GM19438 (cell line): Measurements from ENCODE around the gene PRSS1.

ENCODE experiments used
- ATAC-seq: cut with Tn5 transposase; IDR thresholded peaks from one replicate; pipeline ENCODE4 v1.9.1; 2021; ENCODE audit warnings: low read depth; ENCODE audit not compliant: unreplicated experiment

PRSS1 gene

DNA sequence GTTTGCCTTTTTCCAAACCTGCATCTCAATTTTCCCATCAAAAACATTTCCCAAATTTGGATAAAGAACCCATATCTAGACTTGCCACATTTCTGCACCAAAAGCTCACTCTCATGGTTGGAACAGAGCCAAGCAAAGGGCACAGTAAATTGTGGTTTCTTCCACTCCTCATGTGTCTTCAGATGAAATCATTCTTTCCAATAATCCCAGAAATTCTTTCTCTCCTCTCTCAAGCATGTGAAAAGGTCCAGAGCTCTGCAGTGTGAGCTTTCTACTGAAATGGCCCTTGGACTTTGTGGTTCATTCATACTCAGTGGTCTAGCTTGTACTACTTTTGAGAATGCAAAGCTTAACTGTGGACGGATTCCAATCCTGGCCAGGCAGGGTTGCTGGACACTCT lies 41.3 kb downstream of the PRSS1 start:
- no peak for ATAC-seq

DNA sequence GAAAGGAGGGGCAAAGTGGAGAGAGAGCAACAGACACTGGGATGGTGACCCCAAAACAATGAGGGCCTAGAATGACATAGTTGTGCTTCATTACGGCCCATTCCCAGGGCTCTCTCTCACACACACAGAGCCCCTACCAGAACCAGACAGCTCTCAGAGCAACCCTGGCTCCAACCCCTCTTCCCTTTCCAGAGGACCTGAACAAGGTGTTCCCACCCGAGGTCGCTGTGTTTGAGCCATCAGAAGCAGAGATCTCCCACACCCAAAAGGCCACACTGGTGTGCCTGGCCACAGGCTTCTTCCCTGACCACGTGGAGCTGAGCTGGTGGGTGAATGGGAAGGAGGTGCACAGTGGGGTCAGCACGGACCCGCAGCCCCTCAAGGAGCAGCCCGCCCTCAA lies 42.2 kb downstream of the PRSS1 start:
- ATAC-seq, result no peak

DNA sequence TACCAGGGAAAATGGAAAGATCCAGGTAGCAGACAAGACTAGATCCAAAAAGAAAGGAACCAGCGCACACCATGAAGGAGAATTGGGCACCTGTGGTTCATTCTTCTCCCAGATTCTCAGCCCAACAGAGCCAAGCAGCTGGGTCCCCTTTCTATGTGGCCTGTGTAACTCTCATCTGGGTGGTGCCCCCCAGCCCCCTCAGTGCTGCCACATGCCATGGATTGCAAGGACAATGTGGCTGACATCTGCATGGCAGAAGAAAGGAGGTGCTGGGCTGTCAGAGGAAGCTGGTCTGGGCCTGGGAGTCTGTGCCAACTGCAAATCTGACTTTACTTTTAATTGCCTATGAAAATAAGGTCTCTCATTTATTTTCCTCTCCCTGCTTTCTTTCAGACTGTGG lies 42.9 kb downstream of the PRSS1 start:
- ATAC-seq, result no peak

DNA sequence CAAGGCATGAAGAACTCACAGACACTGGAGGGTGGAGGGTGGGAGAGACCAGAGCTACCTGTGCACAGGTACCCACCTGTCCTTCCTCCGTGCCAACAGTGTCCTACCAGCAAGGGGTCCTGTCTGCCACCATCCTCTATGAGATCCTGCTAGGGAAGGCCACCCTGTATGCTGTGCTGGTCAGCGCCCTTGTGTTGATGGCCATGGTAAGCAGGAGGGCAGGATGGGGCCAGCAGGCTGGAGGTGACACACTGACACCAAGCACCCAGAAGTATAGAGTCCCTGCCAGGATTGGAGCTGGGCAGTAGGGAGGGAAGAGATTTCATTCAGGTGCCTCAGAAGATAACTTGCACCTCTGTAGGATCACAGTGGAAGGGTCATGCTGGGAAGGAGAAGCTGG lies 43.3 kb downstream of the PRSS1 start:
- no peak for ATAC-seq

DNA sequence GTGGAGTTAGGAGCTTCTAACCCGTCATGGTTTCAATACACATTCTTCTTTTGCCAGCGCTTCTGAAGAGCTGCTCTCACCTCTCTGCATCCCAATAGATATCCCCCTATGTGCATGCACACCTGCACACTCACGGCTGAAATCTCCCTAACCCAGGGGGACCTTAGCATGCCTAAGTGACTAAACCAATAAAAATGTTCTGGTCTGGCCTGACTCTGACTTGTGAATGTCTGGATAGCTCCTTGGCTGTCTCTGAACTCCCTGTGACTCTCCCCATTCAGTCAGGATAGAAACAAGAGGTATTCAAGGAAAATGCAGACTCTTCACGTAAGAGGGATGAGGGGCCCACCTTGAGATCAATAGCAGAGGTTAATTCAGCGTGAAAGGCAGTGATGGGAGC lies 43.9 kb downstream of the PRSS1 start:
- no peak for ATAC-seq

DNA sequence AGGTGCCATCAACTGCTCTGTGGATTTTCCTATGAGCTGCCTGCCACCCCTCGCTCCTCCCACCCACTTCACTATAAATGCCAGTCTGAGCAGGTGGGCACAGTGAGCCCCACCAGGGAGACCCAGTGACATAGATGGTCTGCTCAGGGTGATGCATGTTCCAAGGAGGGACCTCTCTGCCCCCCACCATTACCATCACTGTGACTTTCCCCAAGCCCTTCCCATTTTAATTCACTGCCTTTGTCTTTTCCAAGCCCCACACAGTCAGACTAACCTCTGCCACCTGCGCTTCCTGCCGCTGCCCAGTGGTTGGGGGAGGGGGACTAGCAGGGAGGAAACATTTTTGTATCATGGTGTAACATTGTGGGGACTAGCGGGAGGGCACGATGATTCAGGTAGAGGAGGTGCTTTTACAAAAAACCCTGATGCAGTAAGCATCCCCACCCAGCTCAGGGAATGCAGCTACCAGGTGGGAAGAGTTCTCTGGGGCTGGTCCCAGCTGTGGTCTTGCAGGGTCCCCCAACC lies 46.1 kb downstream of the PRSS1 start:
- no peak for ATAC-seq

DNA sequence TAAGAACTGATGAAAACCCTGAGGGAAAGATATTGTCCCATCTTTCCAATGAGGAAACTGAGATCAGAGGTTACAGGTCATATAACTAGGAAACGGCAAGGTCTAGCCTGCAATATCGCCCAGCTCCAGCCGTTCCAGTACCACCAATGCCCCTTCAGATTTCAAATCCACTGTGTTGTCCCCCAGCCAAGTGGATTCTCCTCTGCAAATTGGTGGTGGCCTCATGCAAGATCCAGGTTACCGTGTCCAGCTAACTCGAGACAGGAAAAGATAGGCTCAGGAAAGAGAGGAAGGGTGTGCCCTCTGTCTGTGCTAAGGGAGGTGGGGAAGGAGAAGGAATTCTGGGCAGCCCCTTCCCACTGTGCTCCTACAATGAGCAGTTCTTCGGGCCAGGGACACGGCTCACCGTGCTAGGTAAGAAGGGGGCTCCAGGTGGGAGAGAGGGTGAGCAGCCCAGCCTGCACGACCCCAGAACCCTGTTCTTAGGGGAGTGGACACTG lies 46.8 kb downstream of the PRSS1 start:
- ATAC-seq, result no peak

DNA sequence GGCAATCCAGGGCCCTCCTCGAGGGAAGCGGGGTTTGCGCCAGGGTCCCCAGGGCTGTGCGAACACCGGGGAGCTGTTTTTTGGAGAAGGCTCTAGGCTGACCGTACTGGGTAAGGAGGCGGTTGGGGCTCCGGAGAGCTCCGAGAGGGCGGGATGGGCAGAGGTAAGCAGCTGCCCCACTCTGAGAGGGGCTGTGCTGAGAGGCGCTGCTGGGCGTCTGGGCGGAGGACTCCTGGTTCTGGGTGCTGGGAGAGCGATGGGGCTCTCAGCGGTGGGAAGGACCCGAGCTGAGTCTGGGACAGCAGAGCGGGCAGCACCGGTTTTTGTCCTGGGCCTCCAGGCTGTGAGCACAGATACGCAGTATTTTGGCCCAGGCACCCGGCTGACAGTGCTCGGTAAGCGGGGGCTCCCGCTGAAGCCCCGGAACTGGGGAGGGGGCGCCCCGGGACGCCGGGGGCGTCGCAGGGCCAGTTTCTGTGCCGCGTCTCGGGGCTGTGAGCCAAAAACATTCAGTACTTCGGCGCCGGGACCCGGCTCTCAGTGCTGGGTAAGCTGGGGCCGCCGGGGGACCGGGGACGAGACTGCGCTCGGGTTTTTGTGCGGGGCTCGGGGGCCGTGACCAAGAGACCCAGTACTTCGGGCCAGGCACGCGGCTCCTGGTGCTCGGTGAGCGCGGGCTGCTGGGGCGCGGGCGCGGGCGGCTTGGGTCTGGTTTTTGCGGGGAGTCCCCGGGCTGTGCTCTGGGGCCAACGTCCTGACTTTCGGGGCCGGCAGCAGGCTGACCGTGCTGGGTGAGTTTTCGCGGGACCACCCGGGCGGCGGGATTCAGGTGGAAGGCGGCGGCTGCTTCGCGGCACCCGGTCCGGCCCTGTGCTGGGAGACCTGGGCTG lies 47.5 kb downstream of the PRSS1 start:
- peak; percentile 49 for ATAC-seq

DNA sequence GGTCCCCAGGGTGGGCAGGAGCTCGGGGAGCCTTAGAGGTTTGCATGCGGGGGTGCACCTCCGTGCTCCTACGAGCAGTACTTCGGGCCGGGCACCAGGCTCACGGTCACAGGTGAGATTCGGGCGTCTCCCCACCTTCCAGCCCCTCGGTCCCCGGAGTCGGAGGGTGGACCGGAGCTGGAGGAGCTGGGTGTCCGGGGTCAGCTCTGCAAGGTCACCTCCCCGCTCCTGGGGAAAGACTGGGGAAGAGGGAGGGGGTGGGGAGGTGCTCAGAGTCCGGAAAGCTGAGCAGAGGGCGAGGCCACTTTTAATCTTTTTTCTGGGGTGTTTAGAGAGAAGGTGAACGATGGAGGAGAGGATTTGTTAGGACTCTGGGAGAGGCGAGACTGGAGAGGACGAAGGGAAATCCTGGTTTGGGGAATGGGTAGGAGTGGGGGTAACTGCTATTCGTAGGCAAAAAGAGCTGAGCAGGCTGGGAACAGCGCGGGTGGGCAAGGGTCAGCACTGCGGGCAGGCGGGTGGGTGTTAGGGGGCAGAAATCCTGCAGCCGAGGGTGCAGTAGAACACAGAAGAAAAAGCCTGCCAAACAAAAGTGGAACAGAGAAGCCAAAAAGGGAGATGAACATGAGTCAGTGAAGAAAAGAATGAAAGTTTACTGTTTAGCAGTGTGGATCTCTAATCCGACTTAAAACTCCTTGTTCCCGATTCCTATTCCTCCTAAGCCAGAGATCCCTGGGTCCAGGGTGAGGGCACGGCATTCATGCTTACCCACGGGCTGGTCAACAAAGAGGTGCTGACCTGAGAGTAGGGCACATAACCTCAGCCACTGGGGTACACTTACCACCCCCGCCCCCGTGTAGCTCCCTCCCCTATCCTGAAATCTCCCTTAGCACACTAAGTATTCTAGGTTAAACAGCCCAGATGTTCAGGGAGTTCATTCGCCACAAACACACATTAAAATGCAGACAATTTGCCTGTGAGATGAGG lies 48.4 kb downstream of the PRSS1 start:
- ATAC-seq, result peak; percentile 37

DNA sequence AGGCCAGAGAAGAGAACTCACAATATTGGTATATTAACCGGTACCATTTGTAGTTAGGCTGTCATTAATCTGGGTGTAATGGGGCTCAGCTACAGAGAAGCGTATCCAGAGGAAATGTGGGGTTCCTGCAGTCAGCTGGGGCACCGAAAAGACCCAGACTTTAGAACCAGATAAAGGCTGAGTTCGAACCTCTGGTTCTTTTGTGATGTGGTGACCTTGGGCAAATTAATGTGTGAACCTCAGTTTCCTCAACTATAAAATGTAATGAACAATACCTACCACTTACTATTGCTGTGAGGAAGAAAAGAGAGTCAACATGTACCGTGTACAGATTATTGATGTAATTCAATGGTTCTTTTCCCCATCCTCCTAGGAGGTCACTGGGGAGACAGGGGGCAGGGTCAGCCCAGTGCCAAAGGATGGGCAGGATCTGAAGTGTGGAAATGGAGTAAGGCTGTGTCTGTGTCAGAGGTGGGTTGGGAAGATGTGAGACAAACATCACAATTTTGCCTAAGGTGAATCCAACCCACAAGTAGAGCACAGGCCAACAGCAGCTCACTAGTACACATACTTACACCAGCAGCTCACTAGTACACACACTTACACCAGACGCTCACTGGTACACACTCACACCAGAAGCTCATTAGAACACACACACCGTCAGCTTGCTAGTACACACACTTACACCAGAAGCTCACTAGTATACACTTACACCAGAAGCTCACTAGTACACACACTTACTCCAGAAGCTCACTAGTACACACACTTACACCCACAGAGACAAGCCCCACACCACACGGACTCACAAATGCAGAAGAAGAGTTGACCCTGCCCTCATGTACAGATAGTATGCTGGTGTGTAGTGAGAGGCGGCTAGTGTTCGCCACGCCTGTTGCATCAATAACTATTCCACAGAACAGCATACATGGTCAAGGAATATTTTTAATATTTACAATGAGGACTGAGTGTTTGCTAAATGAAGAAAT lies 49.5 kb downstream of the PRSS1 start:
- ATAC-seq, result no peak

DNA sequence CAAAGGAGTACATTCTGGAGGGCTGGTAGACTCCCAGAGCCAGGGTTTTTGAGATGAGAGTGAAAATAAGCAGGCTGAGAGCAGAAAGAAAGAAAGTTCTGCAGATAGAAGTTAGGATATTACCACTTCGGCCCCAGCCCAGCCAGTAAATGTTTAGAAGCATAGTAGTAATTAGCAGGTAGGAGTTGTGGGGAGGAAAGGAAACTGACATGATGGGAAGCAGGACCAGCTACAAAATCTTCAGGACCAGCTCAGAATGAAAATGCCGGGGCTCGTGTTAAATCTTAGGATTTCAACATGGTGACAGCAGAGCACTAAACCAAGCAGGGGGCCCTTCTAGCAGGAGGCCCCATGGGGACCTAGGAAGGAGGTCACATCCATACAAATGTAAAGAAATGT lies 50.2 kb downstream of the PRSS1 start:
- ATAC-seq, result no peak

DNA sequence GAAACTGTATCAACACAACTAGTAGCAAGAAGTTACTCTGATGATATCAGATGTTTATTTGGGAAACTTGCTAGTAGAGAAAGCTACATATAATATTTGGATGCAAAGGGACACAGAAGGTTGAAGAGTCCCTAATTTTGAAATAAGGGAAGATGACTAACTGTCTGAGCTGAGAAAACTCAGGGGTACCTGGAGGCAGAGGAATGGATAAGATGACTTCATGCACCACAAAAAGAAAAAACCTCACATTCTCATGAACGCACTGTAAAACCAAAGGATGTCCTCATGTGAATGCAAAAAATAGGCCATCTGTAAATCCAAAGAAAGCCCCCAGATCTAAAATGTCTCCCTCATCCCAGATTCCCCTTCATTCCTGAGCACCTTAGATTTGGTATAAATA lies 50.8 kb downstream of the PRSS1 start:
- no peak for ATAC-seq

DNA sequence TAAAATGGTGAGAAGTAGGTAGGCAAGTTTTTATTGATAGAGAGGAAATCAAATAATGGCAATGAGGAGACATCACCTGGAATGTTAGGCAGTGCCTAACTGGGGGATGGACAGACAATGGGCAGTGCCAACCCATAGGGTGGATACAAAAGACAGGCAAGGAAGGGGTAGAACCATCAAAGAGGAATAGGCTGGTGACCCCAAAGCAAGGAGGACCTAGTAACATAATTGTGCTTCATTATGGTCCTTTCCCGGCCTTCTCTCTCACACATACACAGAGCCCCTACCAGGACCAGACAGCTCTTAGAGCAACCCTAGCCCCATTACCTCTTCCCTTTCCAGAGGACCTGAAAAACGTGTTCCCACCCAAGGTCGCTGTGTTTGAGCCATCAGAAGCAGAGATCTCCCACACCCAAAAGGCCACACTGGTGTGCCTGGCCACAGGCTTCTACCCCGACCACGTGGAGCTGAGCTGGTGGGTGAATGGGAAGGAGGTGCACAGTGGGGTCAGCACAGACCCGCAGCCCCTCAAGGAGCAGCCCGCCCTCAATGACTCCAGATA lies 51.5 kb downstream of the PRSS1 start:
- no peak for ATAC-seq

DNA sequence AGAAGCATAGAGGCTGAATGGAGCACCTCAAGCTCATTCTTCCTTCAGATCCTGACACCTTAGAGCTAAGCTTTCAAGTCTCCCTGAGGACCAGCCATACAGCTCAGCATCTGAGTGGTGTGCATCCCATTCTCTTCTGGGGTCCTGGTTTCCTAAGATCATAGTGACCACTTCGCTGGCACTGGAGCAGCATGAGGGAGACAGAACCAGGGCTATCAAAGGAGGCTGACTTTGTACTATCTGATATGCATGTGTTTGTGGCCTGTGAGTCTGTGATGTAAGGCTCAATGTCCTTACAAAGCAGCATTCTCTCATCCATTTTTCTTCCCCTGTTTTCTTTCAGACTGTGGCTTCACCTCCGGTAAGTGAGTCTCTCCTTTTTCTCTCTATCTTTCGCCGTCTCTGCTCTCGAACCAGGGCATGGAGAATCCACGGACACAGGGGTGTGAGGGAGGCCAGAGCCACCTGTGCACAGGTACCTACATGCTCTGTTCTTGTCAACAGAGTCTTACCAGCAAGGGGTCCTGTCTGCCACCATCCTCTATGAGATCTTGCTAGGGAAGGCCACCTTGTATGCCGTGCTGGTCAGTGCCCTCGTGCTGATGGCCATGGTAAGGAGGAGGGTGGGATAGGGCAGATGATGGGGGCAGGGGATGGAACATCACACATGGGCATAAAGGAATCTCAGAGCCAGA lies 52.5 kb downstream of the PRSS1 start:
- ATAC-seq, result no peak

DNA sequence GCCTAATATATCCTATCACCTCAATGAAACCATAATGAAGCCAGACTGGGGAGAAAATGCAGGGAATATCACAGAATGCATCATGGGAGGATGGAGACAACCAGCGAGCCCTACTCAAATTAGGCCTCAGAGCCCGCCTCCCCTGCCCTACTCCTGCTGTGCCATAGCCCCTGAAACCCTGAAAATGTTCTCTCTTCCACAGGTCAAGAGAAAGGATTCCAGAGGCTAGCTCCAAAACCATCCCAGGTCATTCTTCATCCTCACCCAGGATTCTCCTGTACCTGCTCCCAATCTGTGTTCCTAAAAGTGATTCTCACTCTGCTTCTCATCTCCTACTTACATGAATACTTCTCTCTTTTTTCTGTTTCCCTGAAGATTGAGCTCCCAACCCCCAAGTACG lies 53.0 kb downstream of the PRSS1 start:
- ATAC-seq, result no peak
